Measurements from ENCODE around the gene EPHA10.
"Not testable (repeated sequence)": the region's sequence is repeated elsewhere in the genome, so short reads cannot be mapped to it uniquely, and the experiment has no call there.

The EPHA10 gene

DNA sequence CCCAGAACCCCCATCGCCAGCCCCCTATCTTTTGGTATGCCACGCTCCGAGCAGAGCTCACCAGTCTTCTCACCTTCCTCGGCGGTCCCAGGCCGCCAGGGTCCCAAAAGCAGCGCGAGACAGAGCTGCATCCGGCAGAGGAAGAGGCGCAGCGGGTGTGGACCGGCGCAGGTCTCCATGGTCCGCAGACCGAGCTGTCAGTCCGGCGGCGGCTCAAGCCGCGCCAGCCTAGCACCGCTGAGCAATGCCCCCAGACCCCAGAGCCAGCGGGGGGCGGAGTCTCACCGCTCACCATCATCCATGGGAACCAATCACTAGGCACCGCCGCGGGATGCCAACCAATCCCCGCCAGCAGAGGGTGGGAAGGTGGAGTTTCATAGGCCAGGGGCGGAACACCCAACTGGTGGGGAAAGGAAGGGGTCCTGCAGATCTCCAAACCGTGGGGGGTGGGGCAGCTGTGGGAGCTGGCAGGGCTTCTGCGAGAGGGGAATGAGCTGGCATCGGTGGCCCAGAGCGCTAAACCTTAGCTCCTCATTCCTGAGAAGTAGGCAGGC is at the start of gene EPHA10:
Gene EPHA10, minus strand, starts transcription at position 233 of the 554 bp plus-strand sequence. Its CDS starts 54 bp downstream, at position 179.
- DNase-seq, result no peak

DNA sequence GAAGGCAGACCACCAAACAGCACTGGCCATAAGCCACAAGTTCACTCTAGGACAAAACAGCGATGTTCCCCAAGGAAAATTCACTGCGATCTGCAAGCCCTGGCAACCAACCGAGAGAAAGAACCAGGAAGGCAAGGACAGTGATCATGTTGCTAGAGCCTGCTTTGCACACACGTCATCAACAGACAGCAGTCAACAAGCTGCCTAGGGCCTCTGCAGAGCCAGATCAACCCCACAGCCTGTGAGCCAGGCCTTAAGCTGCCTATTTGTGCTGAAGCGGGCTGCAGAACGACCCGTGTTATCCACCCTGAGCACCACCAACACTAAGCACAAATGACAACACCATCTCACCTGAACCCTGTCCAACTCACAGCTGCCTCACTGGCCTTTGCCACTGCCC is 49.3 kb upstream of the EPHA10 start:
- DNase-seq, result no peak

DNA sequence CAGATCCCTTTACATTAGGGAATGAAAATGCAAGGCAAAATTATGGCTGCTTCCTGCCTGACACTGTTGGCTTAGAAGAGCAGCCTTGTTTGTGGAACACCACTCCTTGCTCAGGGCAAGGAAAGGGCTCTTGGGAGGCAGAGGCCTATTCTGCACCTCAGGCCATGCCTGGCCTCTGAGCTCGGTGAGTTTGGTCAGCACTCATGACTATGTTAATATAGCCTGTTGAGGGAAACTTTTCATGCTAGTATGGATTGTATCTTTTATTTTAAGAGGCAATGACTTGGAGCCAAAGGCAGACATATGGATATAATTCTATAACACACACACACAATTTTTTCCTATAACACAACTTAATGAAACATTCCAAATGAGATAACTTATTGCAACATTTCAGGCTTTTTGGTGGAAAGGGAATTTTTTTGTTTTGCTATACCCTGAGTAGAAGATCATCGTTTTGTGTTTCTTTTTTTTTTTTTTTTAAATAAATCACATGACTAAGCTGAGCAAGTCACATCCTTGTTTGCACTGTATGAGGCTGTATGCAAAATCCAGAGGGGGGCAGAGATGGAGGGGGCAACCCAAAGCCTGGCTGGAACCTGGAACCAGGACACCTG is 48.7 kb upstream of the EPHA10 start:
- DNase-seq, result no peak

DNA sequence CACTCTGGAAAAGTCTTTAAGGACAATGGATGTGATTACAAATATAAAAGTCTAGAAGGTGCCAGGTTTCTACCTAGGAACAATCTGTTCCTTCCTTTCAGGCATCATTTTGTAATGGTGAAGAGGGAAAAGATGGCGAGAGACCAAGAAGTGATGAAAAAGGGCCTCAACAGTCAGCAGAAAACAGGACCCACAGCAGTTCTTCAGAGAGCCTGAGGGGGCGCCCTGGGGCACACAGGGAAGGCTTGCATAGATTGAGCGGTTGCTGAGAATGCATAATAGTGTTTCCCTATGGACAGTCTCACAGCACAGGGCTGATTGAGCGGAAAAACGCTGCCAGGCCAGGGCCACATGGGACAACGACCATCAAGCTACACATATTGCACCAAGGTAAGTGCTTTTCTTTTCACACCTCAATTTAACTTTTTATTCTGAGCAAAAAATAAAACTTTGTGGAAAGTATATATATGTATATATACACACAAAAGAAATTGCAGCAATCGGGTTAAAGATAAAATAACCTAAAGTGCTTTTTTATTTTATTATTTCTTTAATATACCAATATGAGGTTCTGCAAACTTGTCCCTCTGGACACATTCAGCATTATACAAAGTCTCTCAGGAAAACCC is 46.2 kb upstream of the EPHA10 start:
- peak; percentile 66 for DNase-seq

DNA sequence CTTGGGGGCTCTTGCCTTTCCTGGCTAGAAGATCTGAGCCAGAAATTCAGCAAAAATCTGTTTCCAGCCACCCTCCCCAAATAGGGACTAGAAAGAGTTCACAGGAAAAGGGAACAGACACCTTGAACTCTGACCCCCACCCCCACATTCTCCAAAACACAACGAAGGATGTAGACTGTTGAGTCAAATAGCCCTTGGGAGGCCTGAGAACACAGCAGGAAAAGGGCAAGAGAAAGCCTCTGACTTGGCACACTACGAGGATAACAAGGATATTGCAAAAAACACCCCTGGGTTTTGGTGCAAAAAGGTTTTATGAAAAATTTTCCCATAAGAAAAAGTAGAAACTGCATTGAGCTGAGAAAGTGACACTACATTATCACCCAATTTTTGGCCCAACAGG is 45.0 kb upstream of the EPHA10 start:
- DNase-seq, result no peak

DNA sequence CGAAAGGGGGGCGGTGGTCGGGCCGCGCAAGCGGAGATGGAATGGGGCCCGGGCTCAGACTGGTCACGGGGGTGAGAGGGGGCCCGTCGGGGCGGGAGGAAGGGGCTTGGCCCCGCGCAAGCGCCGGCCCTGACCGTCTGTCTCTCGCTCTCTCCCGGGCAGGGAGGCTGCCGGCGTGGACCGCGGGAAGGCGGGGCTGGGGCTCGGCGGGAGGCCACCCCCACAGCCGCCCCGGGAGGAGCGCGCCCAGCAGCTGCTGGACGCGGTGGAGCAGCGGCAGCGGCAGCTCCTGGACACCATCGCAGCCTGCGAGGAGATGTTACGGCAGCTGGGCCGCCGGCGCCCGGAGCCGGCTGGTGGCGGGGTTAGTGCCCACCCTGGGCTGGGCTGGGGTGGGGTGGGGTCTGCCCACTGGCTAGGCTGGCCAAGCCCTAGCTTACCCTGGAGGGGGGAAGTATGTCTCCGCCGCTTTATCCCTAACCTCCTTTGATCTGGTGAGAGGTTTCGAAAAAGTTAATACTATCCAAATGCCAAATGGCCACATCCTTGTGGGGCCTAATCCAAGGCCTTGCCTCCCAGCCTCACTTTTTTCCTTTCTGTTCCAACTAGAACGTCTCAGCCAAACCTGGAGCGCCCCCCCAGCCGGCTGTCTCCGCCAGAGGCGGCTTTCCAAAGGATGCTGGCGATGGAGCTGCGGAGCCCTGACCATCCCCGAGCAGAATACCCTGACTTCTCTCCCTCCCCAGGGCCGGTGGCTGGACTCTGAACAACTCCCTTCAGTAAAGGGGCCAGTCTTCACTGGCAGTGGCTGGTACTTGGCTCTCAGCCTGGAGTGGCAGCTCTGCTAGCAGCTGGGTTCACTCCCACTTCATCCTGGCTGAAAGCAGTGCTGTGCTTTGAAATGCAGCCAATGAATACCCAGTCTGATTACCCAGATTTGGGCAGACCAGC is 43.7 kb upstream of the EPHA10 start:
- peak; percentile 33 for DNase-seq

- peak; percentile 93 for DNase-seq
These were observed 42.8 kb upstream of the EPHA10 start, which contains the start of the genes C1orf122 and YRDC for GRCh38 chr1:37807555-37808368. Gene C1orf122, plus strand, starts transcription at chr1:37807790. Its CDS starts 615 bp downstream, at chr1:37808405. Gene YRDC, minus strand, starts transcription at chr1:37808208. Its CDS starts 28 bp downstream, at chr1:37808180.

DNA sequence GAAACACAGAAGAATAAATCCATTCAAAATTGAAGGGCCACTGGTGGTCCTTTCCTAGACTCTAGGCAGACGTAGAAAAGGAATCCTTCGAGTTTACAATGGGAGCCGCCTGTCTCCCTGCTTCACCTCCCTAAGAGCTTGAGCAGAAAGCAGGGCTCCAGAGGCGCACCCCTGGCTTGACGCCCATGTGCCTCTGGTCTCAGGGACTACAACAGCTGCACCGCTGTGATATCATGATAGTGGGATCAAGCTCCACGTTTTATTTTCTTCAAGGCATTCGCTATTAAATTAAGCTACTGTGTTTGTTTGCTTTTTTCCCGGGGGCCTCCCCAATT is 42.3 kb upstream of the EPHA10 start:
- no peak for DNase-seq

DNA sequence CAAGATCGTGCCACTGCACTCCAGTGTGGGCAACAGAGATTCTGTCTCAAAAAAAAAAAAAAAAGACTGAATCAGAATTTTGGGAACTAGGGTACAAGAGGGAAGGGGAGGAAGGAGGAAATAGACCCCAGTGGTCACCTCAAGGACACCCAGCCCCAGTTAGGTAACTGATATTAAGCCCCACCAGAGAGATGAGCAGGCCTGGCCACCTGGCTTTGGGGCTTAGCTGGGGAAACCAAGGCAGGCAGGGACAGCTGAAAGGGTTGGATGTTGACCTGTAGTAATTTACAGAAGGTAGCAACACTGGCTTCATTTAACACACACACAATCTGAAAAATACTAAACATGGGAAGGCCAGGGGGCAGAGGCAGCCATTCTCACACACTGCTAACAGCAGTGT is 37.5 kb upstream of the EPHA10 start:
- DNase-seq, result no peak

DNA sequence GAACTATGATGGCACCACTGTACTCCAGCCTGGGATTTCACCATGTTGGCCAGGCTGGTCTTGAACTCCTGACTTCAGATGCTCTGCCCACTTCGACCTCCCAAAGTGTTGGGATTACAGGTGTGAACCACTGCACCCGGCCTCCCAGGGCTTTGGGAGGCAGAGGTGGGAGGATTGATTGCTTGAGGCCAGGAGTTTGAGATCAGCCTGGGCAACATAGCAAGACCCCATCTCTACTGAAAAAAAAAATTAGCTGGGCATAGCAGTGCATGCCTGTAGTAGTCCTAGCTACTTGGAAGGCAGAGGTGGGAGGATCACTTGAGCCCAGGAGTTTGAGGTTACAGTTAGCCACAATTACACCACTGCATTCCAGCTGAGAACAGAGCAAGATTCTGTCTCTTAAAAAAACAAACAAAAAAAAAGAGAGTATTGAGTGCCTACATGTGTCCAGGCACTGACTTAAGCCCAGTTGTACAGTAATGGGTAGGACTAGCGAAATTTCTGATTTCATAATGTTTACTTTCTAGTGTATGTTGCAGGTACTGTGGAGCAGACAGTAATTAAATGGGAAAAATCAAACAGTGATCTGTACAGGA is 32.9 kb upstream of the EPHA10 start:
- no peak for DNase-seq

- peak; percentile 39 for DNase-seq
These were observed 30.6 kb upstream of the EPHA10 start for GRCh38 chr1:37795340-37796125.

GRCh38 chr1:37794372-37795339 is 29.7 kb upstream of the EPHA10 start:
- no peak for DNase-seq

DNA sequence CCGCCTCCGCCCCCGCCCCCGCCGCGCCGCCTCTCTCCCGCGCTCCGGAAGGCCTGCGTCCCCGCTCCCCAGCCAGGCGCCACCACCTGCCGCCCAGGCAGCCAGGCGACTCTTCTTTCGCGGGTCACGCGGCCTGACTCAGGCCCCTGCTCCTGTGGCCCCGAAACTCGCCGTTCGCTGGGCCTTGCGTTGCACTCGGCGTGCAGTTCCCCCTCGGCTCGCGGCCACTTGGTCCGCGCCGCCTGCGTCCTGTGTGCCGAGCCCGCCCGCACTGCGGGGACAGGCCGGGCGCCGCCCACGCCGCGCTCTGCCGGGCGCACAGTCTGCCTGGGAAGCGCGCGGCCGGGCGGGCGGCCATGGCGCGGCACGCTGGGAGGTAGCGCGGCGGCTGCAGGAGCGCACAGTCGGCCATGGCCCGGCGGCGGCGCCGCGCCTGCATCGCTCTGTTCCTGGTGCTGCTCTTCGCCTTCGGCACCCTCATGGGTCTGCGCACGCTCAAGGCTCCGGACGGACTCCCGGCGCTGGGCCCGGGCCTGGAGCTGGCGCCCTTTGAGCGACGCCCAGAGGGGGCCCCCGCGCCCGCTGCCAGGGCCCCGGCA is 29.0 kb upstream of the EPHA10 start, which contains the start of gene MANEAL:
Gene MANEAL, plus strand, starts transcription at position 75 of the 599 bp plus-strand sequence. Its CDS starts 336 bp downstream, at position 411.
- peak; percentile 18 for DNase-seq

- no peak for DNase-seq
These were observed 28.2 kb upstream of the EPHA10 start for GRCh38 chr1:37792943-37793686.

DNA sequence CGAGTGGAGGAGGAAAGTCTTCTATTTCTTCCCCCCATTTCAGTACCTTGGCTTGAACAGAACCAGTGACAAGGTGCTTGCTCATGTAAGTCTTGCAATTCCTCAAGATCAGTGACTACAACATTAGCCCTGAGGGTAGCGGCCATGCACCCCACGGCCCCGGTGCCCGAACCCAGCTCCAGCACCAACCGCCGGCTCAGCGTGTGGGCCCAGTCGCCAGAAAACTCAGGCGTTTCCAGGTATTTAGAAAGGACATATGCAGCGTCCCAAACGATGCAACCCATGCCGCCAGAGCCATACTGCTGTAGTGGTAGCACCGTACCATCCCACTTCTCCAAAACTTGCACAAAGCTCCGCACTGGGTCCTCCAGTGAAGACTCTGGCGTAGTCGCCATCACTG is 17.6 kb upstream of the EPHA10 start:
- DNase-seq, result no peak

DNA sequence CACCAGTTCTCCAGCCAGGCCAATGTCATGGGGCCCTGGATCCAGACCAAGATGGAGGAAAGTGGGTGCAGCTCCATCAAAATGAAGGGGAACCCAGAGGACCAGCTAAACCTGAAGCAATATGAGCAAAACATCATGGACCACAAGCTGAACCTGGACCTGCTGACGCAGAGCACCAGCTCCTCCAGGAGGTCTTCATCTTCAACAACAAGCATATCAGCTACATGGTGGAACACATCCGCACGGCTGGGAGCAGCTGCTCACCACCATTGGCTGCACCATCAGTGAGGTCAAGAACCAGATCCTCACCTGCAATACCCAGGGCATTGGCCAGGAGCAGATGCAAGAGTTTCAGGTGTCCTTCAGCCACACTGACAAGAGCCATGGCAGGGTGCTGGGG is 13.7 kb upstream of the EPHA10 start:
- DNase-seq, result no peak

GRCh38 chr1:37776946-37777516 is 12.1 kb upstream of the EPHA10 start:
- no peak for DNase-seq

DNA sequence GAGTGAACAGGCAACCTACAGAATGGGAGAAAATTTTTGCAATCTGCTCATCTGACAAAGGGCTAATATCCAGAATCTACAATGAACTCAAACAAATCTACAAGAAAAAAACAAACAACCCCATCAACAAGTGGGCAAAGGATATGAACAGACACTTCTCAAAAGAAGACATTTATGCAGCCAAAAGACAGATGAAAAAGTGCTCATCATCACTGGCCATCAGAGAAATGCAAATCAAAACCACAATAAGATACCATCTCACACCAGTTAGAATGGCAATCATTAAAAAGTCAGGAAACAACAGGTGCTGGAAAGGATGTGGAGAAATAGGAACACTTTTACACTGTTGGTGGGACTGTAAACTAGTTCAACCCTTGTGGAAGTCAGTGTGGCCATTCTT is 6.5 kb upstream of the EPHA10 start:
- DNase-seq, result not testable (repeated sequence)
